Measurements from ENCODE around the gene QRFP.

- TF ChIP-seq, protein P1, sequence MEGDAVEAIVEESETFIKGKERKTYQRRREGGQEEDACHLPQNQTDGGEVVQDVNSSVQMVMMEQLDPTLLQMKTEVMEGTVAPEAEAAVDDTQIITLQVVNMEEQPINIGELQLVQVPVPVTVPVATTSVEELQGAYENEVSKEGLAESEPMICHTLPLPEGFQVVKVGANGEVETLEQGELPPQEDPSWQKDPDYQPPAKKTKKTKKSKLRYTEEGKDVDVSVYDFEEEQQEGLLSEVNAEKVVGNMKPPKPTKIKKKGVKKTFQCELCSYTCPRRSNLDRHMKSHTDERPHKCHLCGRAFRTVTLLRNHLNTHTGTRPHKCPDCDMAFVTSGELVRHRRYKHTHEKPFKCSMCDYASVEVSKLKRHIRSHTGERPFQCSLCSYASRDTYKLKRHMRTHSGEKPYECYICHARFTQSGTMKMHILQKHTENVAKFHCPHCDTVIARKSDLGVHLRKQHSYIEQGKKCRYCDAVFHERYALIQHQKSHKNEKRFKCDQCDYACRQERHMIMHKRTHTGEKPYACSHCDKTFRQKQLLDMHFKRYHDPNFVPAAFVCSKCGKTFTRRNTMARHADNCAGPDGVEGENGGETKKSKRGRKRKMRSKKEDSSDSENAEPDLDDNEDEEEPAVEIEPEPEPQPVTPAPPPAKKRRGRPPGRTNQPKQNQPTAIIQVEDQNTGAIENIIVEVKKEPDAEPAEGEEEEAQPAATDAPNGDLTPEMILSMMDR (IDR thresholded peaks at IDR 0.05) = no peak
- no peak for TF ChIP-seq POLR2A (IDR thresholded peaks at IDR 0.05)
Observed at GRCh38 chr9:130919559-130920145, 23.0 kb upstream of the QRFP start.

Data from right lobe of liver (tissue), 4 donors.